GM12878 (cell line): Measurements from ENCODE around the gene WDHD1. TPM values are rescaled to one million over a fixed set of nuclear protein-coding genes. Genes with fewer than 3 reads are reported as not detected.
A peak's percentile ranks its signal among the peaks of the same experiment; 100 is the strongest.

Source experiments
- ATAC-seq: fragments of 200-7000 bp; cut with Tn5 transposase; 3 replicates; pipeline ENCODE4 v1.9.1; 2020; ENCODE audit warnings: mild to moderate bottlenecking, moderate library complexity
- BruUV-seq: library from RNA; stranded (reverse); fragments of 400-500 nt; replicated peaks from 2 replicates; lab custom pipeline; 2021; lab: Mats Ljungman, UMichigan
- CTCF ChIA-PET: fragments of 300-600 bp; sonication (Branson Sonifier 250); formaldehyde crosslinking; extraction: SDS; loops from one replicate; lab custom pipeline; 2021; ENCODE audit warnings: inconsistent platforms; lab: Yijun Ruan, JAX
- POLR2A ChIA-PET: fragments of 350-600 bp; formaldehyde crosslinking; extraction: SDS; loops from one replicate; lab custom pipeline; 2021; ENCODE audit warnings: inconsistent platforms; lab: Charles Lee
- RAD21 ChIA-PET: fragments of 300-600 bp; sonication (Branson Sonifier 250); formaldehyde crosslinking; loops from one replicate; lab custom pipeline; 2023; ENCODE audit warnings: antibody characterized with exemption; ENCODE audit not compliant: unreplicated experiment; lab: Charles Lee
- SMC1A ChIA-PET: fragments of 300-600 bp; sonication (Branson Sonifier 250); formaldehyde crosslinking; loops from one replicate; lab custom pipeline; 2023; ENCODE audit not compliant: unreplicated experiment, uncharacterized antibody; lab: Charles Lee
- DNase-seq: peaks from one replicate; pipeline ENCODE4 v3.0.0-alpha.2; 2011; ENCODE audit warnings: low read depth, low spot score
- FAIRE-seq: peaks from 3 replicates; lab custom pipeline; 2011; peaks lifted over from hg19 to GRCh38; lab: Jason Lieb, UNC
- H2AFZ ChIP-seq: 2 replicates; pipeline ENCODE4 v1.6.0; 2011; ENCODE audit warnings: low read depth, low read length, control low read depth; ENCODE audit not compliant: control insufficient read depth
- H3K27ac ChIP-seq: 2 replicates; pipeline ENCODE4 v1.5.1; 2011; ENCODE audit warnings: control low read depth; ENCODE audit not compliant: control insufficient read depth, insufficient read depth
- H3K27me3 ChIP-seq, 2 experiments: replicated peaks in 1 of 2; 2 replicates each; pipeline versions ENCODE4 v1.6.0 to v1.6.1; 2011; ENCODE audit warnings: low read length in 1 of 2; ENCODE audit not compliant: control insufficient read depth in 2 of 2, insufficient read depth in 2 of 2
- H3K36me3 ChIP-seq, 2 experiments: 2 replicates each; pipeline ENCODE4 v1.5.1; 2011; ENCODE audit warnings: low read length in 1 of 2; ENCODE audit not compliant: control insufficient read depth in 2 of 2, insufficient read depth in 2 of 2
- H3K4me1 ChIP-seq: 2 replicates; pipeline ENCODE4 v1.6.1; 2011; ENCODE audit warnings: mild to moderate bottlenecking, low read length, moderate library complexity, mixed read lengths; ENCODE audit not compliant: control insufficient read depth, insufficient read depth
- H3K4me2 ChIP-seq: 2 replicates; pipeline ENCODE4 v1.6.0; 2011; ENCODE audit warnings: control low read depth; ENCODE audit not compliant: control insufficient read depth, insufficient read depth
- H3K4me3 ChIP-seq: fragments of 200-600 bp; sonication (generic); 2 replicates; pipeline ENCODE4 v1.5.1; 2016
- H3K79me2 ChIP-seq: 2 replicates; pipeline ENCODE4 v1.6.0; 2011; ENCODE audit warnings: low read length; ENCODE audit not compliant: control insufficient read depth, insufficient read depth
- H3K9ac ChIP-seq: 2 replicates; pipeline ENCODE4 v1.8.0; 2011; ENCODE audit warnings: low read length, control low read depth, mixed read lengths; ENCODE audit not compliant: control insufficient read depth, insufficient read depth
- H3K9me3 ChIP-seq: replicated peaks from 3 replicates; pipeline ENCODE4 v1.5.1; 2011; ENCODE audit warnings: mild to moderate bottlenecking, low read length; ENCODE audit not compliant: control insufficient read depth, insufficient read depth
- H4K20me1 ChIP-seq: 2 replicates; pipeline ENCODE4 v1.6.0; 2011; ENCODE audit not compliant: control insufficient read depth, insufficient read depth
- ASH2L ChIP-seq: fragments of 300-600, 200-600 bp; sonication (generic); IDR thresholded peaks from 2 replicates; pipeline ENCODE4 v1.6.1; 2017; ENCODE audit warnings: low read depth, mild to moderate bottlenecking, borderline replicate concordance
- BHLHE40 ChIP-seq, 2 experiments: fragments of 450-650 bp in 1 of 2; IDR thresholded peaks; 2 replicates each; pipeline ENCODE4 v1.6.1; 2011 to 2017; ENCODE audit warnings: low read depth in 2 of 2, borderline replicate concordance in 1 of 2, improper control_type of control experiment in 1 of 2, low read length in 1 of 2, mild to moderate bottlenecking in 1 of 2
- CBFB ChIP-seq: IDR thresholded peaks from 2 replicates; pipeline ENCODE4 v1.6.1; 2016; ENCODE audit warnings: antibody characterized with exemption, low read depth
- CBX5 ChIP-seq: sonication (generic); IDR thresholded peaks from 2 replicates; pipeline ENCODE4 v1.6.1; 2016; ENCODE audit warnings: low read depth, moderate library complexity, mild to moderate bottlenecking, inconsistent platforms
- FOXK2 ChIP-seq: fragments of 450-650 bp; IDR thresholded peaks from 2 replicates; pipeline ENCODE4 v1.6.1; 2017; ENCODE audit warnings: mild to moderate bottlenecking, moderate library complexity
- MXI1 ChIP-seq: fragments of 150-350 bp; IDR thresholded peaks from 2 replicates; pipeline ENCODE4 v1.6.1; 2011; ENCODE audit warnings: low read depth, mild to moderate bottlenecking, inconsistent platforms, low read length, improper control_type of control experiment
- NR2F1 ChIP-seq: fragments of 450-650 bp; conservative IDR thresholded peaks from 2 replicates; pipeline ENCODE4 v1.6.1; 2017; ENCODE audit warnings: mild to moderate bottlenecking
- ZNF207 ChIP-seq: fragments of 450-650 bp; IDR thresholded peaks from 2 replicates; pipeline ENCODE4 v1.6.1; 2014; ENCODE audit warnings: antibody characterized with exemption, mild to moderate bottlenecking, borderline replicate concordance
- WGBS: methylation state at CpG from one replicate; pipeline ENCODE4 v1.1.6; 2016; ENCODE audit warnings: low lambda C conversion rate; ENCODE audit not compliant: insufficient replicate concordance, insufficient coverage; ENCODE audit errors: missing lambda C conversion rate; 5-methylcytosine and 5-hydroxymethylcytosine counted together
- in situ Hi-C: fragments of 300-500 bp; cut with MboI; formaldehyde crosslinking; loops from 9 replicates; pipeline ENCODE4 v1.14.3; 2018; ENCODE audit warnings: mixed read lengths
- intact Hi-C: fragments of 100-400 bp; cut with micrococcal nuclease; formaldehyde crosslinking; loops from one replicate; pipeline ENCODE4 v1.14.2; 2022; ENCODE audit not compliant: unreplicated experiment
- polyA plus RNA-seq, 11 experiments: library from polyadenylated mRNA; depleted of rRNA in 4 of 11; unstranded in 6 of 11; stranded (reverse) in 5 of 11; fragments of >200 nt; fragmentation: Nextera tagmentation in 4 of 11; fragmentation: Illumina TruSeq in 1 of 11; extraction: Ambion mirVana in 4 of 11; extraction: Trizol in 1 of 11; gene quantifications; 1 replicate in 1 of 11; 2 replicates in 10 of 11; pipeline versions ENCODE4 v1.2.1 to v1.2.3, GENCODE V29; 2011 to 2016; ENCODE audit warnings: inconsistent platforms in 2 of 11, missing spikeins in 2 of 11, low read depth in 1 of 11
- total RNA-seq, 4 experiments: library from RNA; depleted of rRNA in 3 of 4; stranded (reverse); fragments of >200 nt in 3 of 4; fragmentation: Illumina TruSeq in 1 of 4; extraction: Trizol in 1 of 4; gene quantifications; 2 replicates each; pipeline versions ENCODE4 v1.2.1 to v1.2.3, GENCODE V29; 2013 to 2021
- TF ChIP-seq, protein P1 (sequence below): fragments of 450-650 bp; IDR thresholded peaks from 2 replicates; pipeline ENCODE4 v1.6.1; 2016; ENCODE audit warnings: mild to moderate bottlenecking
- TF ChIP-seq, protein P2 (sequence below): fragments of 450-650 bp; IDR thresholded peaks from 2 replicates; pipeline ENCODE4 v1.6.1; 2017; ENCODE audit warnings: mild to moderate bottlenecking, moderate library complexity

Gene WDHD1
- total and polyA plus RNA-seq, 10 of the 15 experiments (the other 5 are each of a cell fraction or from before 2014, with no cell fraction given), result 11.3 to 50.5 (median 32.6) TPM

DNA sequence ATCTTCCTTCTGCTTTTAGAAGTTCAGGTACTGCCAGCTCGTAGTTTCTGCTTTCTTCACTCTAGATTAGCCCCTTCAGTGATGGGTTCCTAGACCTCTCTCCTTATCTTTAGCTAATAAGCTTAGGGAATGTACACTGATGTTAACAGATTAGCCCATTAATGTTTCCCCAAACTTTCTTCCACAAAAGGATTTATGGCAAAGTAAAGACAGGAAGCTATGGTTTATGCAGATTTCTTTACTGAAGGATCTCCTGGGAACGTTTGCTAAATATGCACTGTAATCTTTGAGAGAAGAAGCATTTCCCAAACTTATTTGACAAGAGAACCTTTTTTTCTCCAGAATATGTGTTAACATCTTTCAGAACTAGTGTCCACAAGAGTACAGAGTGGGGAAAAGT is 4.3 kb upstream of the WDHD1 start:
- Histone ChIP-seq H3K4me1 (no peaks in the 10 kb centered on the region), H3K9ac (peak overlapping the region; percentile 7; the same call in 1 of the 2 replicates), H2AFZ (no peak overlapping the region), H3K27me3 (no peaks in the 10 kb centered on the region), H3K9me3 (no peaks in the 10 kb centered on the region; the same call in 1 of the 3 replicates), H4K20me1 (no peaks in the 10 kb centered on the region), H3K27ac (peak overlapping the region; percentile 39; the same call in 1 of the 2 replicates), H3K4me3 (peak overlapping the region; percentile 66), H3K36me3 (peaks cover 3 to 21% of the 10 kb centered on the region in 2 experiments; a peak in 2 of 4 replicates), H3K4me2 (peak overlapping the region; percentile 59), H3K79me2 (peaks cover 76% of the 10 kb centered on the region)
- intact Hi-C loops, result no loop called here
- TF ChIP-seq BHLHE40 (IDR thresholded peaks at IDR 0.05; ENCODE audit: borderline replicate concordance in 1 of 2, low read depth in 2 of 2, low read length in 1 of 2) (no peak), ASH2L (no peak), MXI1 (no peak), CBX5 (no peak), NR2F1 (no peak), CBFB (no peak), ZNF207 (no peak), FOXK2 (no peak)
- TF ChIP-seq, protein P1, sequence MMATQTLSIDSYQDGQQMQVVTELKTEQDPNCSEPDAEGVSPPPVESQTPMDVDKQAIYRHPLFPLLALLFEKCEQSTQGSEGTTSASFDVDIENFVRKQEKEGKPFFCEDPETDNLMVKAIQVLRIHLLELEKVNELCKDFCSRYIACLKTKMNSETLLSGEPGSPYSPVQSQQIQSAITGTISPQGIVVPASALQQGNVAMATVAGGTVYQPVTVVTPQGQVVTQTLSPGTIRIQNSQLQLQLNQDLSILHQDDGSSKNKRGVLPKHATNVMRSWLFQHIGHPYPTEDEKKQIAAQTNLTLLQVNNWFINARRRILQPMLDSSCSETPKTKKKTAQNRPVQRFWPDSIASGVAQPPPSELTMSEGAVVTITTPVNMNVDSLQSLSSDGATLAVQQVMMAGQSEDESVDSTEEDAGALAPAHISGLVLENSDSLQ, result no peak
- TF ChIP-seq, protein P2, sequence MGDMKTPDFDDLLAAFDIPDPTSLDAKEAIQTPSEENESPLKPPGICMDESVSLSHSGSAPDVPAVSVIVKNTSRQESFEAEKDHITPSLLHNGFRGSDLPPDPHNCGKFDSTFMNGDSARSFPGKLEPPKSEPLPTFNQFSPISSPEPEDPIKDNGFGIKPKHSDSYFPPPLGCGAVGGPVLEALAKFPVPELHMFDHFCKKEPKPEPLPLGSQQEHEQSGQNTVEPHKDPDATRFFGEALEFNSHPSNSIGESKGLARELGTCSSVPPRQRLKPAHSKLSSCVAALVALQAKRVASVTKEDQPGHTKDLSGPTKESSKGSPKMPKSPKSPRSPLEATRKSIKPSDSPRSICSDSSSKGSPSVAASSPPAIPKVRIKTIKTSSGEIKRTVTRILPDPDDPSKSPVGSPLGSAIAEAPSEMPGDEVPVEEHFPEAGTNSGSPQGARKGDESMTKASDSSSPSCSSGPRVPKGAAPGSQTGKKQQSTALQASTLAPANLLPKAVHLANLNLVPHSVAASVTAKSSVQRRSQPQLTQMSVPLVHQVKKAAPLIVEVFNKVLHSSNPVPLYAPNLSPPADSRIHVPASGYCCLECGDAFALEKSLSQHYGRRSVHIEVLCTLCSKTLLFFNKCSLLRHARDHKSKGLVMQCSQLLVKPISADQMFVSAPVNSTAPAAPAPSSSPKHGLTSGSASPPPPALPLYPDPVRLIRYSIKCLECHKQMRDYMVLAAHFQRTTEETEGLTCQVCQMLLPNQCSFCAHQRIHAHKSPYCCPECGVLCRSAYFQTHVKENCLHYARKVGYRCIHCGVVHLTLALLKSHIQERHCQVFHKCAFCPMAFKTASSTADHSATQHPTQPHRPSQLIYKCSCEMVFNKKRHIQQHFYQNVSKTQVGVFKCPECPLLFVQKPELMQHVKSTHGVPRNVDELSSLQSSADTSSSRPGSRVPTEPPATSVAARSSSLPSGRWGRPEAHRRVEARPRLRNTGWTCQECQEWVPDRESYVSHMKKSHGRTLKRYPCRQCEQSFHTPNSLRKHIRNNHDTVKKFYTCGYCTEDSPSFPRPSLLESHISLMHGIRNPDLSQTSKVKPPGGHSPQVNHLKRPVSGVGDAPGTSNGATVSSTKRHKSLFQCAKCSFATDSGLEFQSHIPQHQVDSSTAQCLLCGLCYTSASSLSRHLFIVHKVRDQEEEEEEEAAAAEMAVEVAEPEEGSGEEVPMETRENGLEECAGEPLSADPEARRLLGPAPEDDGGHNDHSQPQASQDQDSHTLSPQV, result no peak
- no TSS peak for BruUV-seq
- ChIA-PET POLR2A (interaction anchor here (0.6 to 1.9 kb wide), 7 partner anchors 9 to 161 kb away, joined by 3 to 10 read pairs (median 6); partner anchors contain the start of gene MAPK1IP1L), RAD21 (interaction anchor here (0.9 to 6.1 kb wide), 6 partner anchors 13 to 149 kb away, joined by 4 to 68 read pairs (median 10); partner anchors contain the start of gene MAPK1IP1L), SMC1A (interaction anchor here (0.7 to 3.8 kb wide), 14 partner anchors 11 to 182 kb away, joined by 3 to 42 read pairs (median 4); partner anchors contain the start of genes DLGAP5 and MAPK1IP1L), CTCF (interaction anchor here (1.0 to 7.3 kb wide), 11 partner anchors 11 to 239 kb away, joined by 3 to 44 read pairs (median 6); partner anchors contain the start of gene MAPK1IP1L)
- in situ Hi-C loops, result no loop called here
- no peak for DNase-seq
- no peak for ATAC-seq
- WGBS, result 86% methylated on average over 2 of the region's 2 CpGs
- FAIRE-seq, result no peak
